Gastroesophageal sphincter (tissue), 4 donors: ENCODE results near the gene EED. TPM values are rescaled to one million over a fixed set of nuclear protein-coding genes. Genes with fewer than 3 reads are reported as not detected.

Source experiments
- ATAC-seq: fragments of 150-250 bp; one replicate; pipeline ENCODE4 v1.9.1; 2016; ENCODE audit warnings: mild to moderate bottlenecking, moderate library complexity
- H3K27ac ChIP-seq, 4 donors: fragments of 200-600 bp; sonication (generic) in 3 of 4; 1 replicate in 3 of 4; 2 replicates in 1 of 4; pipeline ENCODE4 v1.5.1; 2016 to 2019
- H3K27me3 ChIP-seq: fragments of 200-600 bp; sonication (generic); one replicate; pipeline ENCODE4 v1.5.1; 2019
- H3K36me3 ChIP-seq, 2 donors: fragments of 200-600 bp; sonication (generic); one replicate each; pipeline ENCODE4 v1.5.1; 2019; ENCODE audit warnings: control low read depth in 1 of 2
- H3K4me1 ChIP-seq, 3 donors: fragments of 200-600 bp; sonication (generic); 1 replicate in 2 of 3; 2 replicates in 1 of 3; pipeline ENCODE4 v1.5.1; 2016 to 2019; ENCODE audit warnings: control low read depth in 2 of 3
- H3K4me3 ChIP-seq, 2 donors: fragments of 200-600 bp; sonication (generic); one replicate each; pipeline ENCODE4 v1.5.1; 2019; ENCODE audit warnings: mild to moderate bottlenecking in 1 of 2, moderate library complexity in 1 of 2
- H3K9me3 ChIP-seq, 3 donors: fragments of 200-600 bp; sonication (generic); one replicate each; pipeline ENCODE4 v1.5.1; 2017 to 2019; ENCODE audit warnings: control low read depth in 2 of 3
- CTCF ChIP-seq, 4 experiments: fragments of 200-600 bp in 2 of 4; fragments of 450-650 bp in 2 of 4; sonication (generic) in 1 of 4; IDR thresholded peaks; one replicate each; pipeline ENCODE4 v1.5.1; 2017 to 2019; ENCODE audit warnings: antibody characterized with exemption in 4 of 4, mild to moderate bottlenecking in 2 of 4, moderate library complexity in 2 of 4
- EP300 ChIP-seq: sonication (generic); formaldehyde crosslinking; IDR thresholded peaks from one replicate; pipeline ENCODE4 v1.6.1; 2017; ENCODE audit warnings: antibody characterized with exemption, mild to moderate bottlenecking
- POLR2A ChIP-seq, 2 donors: fragments of 450-650 bp; IDR thresholded peaks; one replicate each; pipeline ENCODE4 v1.6.1; 2017; ENCODE audit warnings: antibody characterized with exemption in 2 of 2, mild to moderate bottlenecking in 2 of 2, moderate library complexity in 1 of 2
- POLR2AphosphoS5 ChIP-seq: sonication (generic); formaldehyde crosslinking; IDR thresholded peaks from one replicate; pipeline ENCODE4 v1.6.1; 2017; ENCODE audit warnings: antibody characterized with exemption
- WGBS, 2 donors: methylation state at CpG; one replicate each; pipeline ENCODE4 v1.1.5; 2018; ENCODE audit warnings: low coverage in 1 of 2; 5-methylcytosine and 5-hydroxymethylcytosine counted together
- total RNA-seq, 4 donors: library from RNA; depleted of rRNA; stranded (reverse); fragments of >200 nt; gene quantifications; one replicate each; pipeline ENCODE4 v1.1.0, GENCODE V29; 2016

EED gene
- total RNA-seq, 4 donors from 2014 or later, result 11.7 to 27.1 (median 16.6) TPM

- ATAC-seq, result no peak
- Histone ChIP-seq H3K27me3 (no peaks in the 10 kb centered on the region), H3K9me3 (no peaks in the 10 kb centered on the region), H3K4me1 (no peaks in the 10 kb centered on the region), H3K27ac (no peak overlapping the region), H3K36me3 (no peaks in the 10 kb centered on the region), H3K4me3 (no peak overlapping the region)
- WGBS, 2 donors, result 44 to 50% methylated on average over 1 to 3 of the region's 3 CpGs
- peak; percentile 32 to 55 (median 52) for TF ChIP-seq CTCF (IDR thresholded peaks at IDR 0.05)
- no peak for TF ChIP-seq POLR2AphosphoS5
- no peak for TF ChIP-seq POLR2A (IDR thresholded peaks at IDR 0.05)
- no peak for TF ChIP-seq EP300
These were observed 47.1 kb downstream of the EED start for GRCh38 chr11:86291466-86292262.

GRCh38 chr11:86292912-86293616 lies 48.5 kb downstream of the EED start:
- no peak overlapping the region for H3K4me3 ChIP-seq
- no peak overlapping the region for H3K27ac ChIP-seq
- no peak for TF ChIP-seq EP300
- TF ChIP-seq POLR2A (IDR thresholded peaks at IDR 0.05), result no peak
- TF ChIP-seq CTCF (IDR thresholded peaks at IDR 0.05), result no peak
- no peaks in the 10 kb centered on the region for H3K27me3 ChIP-seq
- no peaks in the 10 kb centered on the region for H3K36me3 ChIP-seq
- H3K9me3 ChIP-seq, result no peaks in the 10 kb centered on the region
- no peak for ATAC-seq
- 93 to 96% methylated on average over 4 to 6 of the region's 6 CpGs for WGBS, 2 donors
- no peaks in the 10 kb centered on the region for H3K4me1 ChIP-seq

DNA sequence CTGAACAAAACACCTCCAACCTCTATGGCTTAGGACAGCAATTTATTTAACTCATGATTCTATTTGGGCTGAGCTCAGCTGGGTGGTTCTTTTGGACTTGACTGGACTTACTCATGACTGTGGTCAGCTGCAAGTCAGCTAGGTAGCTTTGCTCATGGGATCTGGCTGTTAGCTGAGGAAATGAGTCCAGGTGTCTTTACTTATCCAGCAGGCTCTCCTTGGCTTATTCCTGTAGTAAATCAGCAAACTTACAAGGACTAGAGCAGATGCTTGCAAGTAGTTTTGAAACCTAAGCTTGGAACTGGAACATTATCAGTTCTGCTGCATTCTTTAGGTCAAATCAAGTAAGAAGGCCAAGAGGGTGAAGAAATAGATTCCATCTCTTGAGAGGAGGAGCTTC lies 49.5 kb downstream of the EED start:
- no peaks in the 10 kb centered on the region for H3K36me3 ChIP-seq
- H3K4me3 ChIP-seq, result no peak overlapping the region
- no peaks in the 10 kb centered on the region for H3K27me3 ChIP-seq
- no peak for ATAC-seq
- H3K9me3 ChIP-seq, result no peaks in the 10 kb centered on the region
- TF ChIP-seq POLR2AphosphoS5, result no peak
- no peak for TF ChIP-seq EP300
- TF ChIP-seq CTCF (IDR thresholded peaks at IDR 0.05), result no peak
- TF ChIP-seq POLR2A (IDR thresholded peaks at IDR 0.05), result no peak
- no peak overlapping the region for H3K27ac ChIP-seq
- H3K4me1 ChIP-seq, result no peaks in the 10 kb centered on the region

GRCh38 chr11:86301742-86302091 lies 57.2 kb downstream of the EED start:
- no peak for TF ChIP-seq EP300
- TF ChIP-seq POLR2AphosphoS5, result no peak
- no peak for TF ChIP-seq CTCF (IDR thresholded peaks at IDR 0.05)
- no peak for TF ChIP-seq POLR2A (IDR thresholded peaks at IDR 0.05)
- H3K9me3 ChIP-seq, result no peaks in the 10 kb centered on the region
- no peaks in the 10 kb centered on the region for H3K27me3 ChIP-seq
- peak overlapping the region; percentile 69 to 97 for H3K4me3 ChIP-seq
- H3K27ac ChIP-seq, result peak overlapping the region in 2 of 4 donors; percentile 86 to 88
- 3 to 4% methylated on average over 6 of the region's 6 CpGs for WGBS, 2 donors
- no peaks in the 10 kb centered on the region for H3K36me3 ChIP-seq
- ATAC-seq, result no peak
- H3K4me1 ChIP-seq, result peaks cover 7 to 31% (median 10%) of the 10 kb centered on the region in 3 donors
